Measurements from ENCODE around the gene ACOXL. TPM values are rescaled to one million over a fixed set of nuclear protein-coding genes. Genes with fewer than 3 reads are reported as not detected.

Gene ACOXL
- total RNA-seq, 1 donor from 2014 or later: 0.23 TPM

- Histone ChIP-seq H4K20me1 (ENCODE audit: insufficient read depth, low read length) (no peaks in the 10 kb centered on the region), H3K4me2 (ENCODE audit: low read length) (no peak overlapping the region), H3K9ac (ENCODE audit: low read length) (no peak overlapping the region), H3K4me1 (ENCODE audit: insufficient read depth, low read length) (peaks cover 9% of the 10 kb centered on the region), H3K27ac (ENCODE audit: low read depth, low read length) (no peak overlapping the region), H3K79me2 (ENCODE audit: insufficient read depth, low read length) (no peaks in the 10 kb centered on the region), H3K36me3 (ENCODE audit: insufficient read depth, low read length) (no peaks in the 10 kb centered on the region), H3K9me3 (ENCODE audit: insufficient read depth, low read depth, low read length) (no peaks in the 10 kb centered on the region), H3K4me3 (ENCODE audit: insufficient read depth, low read depth, low read length) (no peak overlapping the region), H3K27me3 (ENCODE audit: insufficient read depth, low read length) (peaks cover 8% of the 10 kb centered on the region), H2AFZ (ENCODE audit: low read depth, low read length) (no peak overlapping the region)
- no peak for FAIRE-seq
- H3K9me3 Mint-ChIP-seq (ENCODE audit: unreplicated experiment): no peaks in the 10 kb centered on the region
- no peaks in the 10 kb centered on the region for H3K36me3 Mint-ChIP-seq (ENCODE audit: low read depth, unreplicated experiment)
- TF ChIP-seq EZH2 (IDR thresholded peaks at IDR 0.05; ENCODE audit: insufficient read depth, low read length): no peak
- TF ChIP-seq CTCF (IDR thresholded peaks at IDR 0.05; ENCODE audit: insufficient read depth, low read depth, low read length): no peak
- H3K4me1 Mint-ChIP-seq (ENCODE audit: low read depth, unreplicated experiment): peaks cover 12% of the 10 kb centered on the region
- no peak overlapping the region for H3K4me3 Mint-ChIP-seq (ENCODE audit: unreplicated experiment)
- no peak for DNase-seq (ENCODE audit: low read depth)
- peaks cover 9% of the 10 kb centered on the region for H3K27me3 Mint-ChIP-seq (ENCODE audit: low read depth, unreplicated experiment)
- no peak overlapping the region for H3K27ac Mint-ChIP-seq (ENCODE audit: unreplicated experiment)
Measured at GRCh38 chr2:111031546-111032478, 299.4 kb downstream of the ACOXL start.

GRCh38 chr2:111032721-111033429, 300.5 kb downstream of the ACOXL start:
- H3K79me2 ChIP-seq (ENCODE audit: insufficient read depth, low read length): no peaks in the 10 kb centered on the region
- TF ChIP-seq CTCF (IDR thresholded peaks at IDR 0.05; ENCODE audit: insufficient read depth, low read depth, low read length): no peak
- TF ChIP-seq EZH2 (IDR thresholded peaks at IDR 0.05; ENCODE audit: insufficient read depth, low read length): no peak
- H3K27me3 ChIP-seq (ENCODE audit: insufficient read depth, low read length): peaks cover 8% of the 10 kb centered on the region
- Mint-ChIP-seq H3K27ac (ENCODE audit: unreplicated experiment) (peak overlapping the region; percentile 10), H3K9me3 (ENCODE audit: unreplicated experiment) (no peaks in the 10 kb centered on the region), H3K27me3 (ENCODE audit: low read depth, unreplicated experiment) (peaks cover 9% of the 10 kb centered on the region), H3K4me3 (ENCODE audit: unreplicated experiment) (no peak overlapping the region), H3K4me1 (ENCODE audit: low read depth, unreplicated experiment) (peaks cover 12% of the 10 kb centered on the region), H3K36me3 (ENCODE audit: low read depth, unreplicated experiment) (no peaks in the 10 kb centered on the region)
- no peaks in the 10 kb centered on the region for H3K9me3 ChIP-seq (ENCODE audit: insufficient read depth, low read depth, low read length)
- no peak overlapping the region for H3K27ac ChIP-seq (ENCODE audit: low read depth, low read length)
- H3K4me3 ChIP-seq (ENCODE audit: insufficient read depth, low read depth, low read length): no peak overlapping the region
- FAIRE-seq: no peak
- peak overlapping the region; percentile 8 for H2AFZ ChIP-seq (ENCODE audit: low read depth, low read length)
- no peaks in the 10 kb centered on the region for H4K20me1 ChIP-seq (ENCODE audit: insufficient read depth, low read length)
- H3K4me1 ChIP-seq (ENCODE audit: insufficient read depth, low read length): peaks cover 9% of the 10 kb centered on the region
- peak overlapping the region; percentile 36 for H3K4me2 ChIP-seq (ENCODE audit: low read length)
- no peaks in the 10 kb centered on the region for H3K36me3 ChIP-seq (ENCODE audit: insufficient read depth, low read length)
- no peak for DNase-seq (ENCODE audit: low read depth)
- no peak overlapping the region for H3K9ac ChIP-seq (ENCODE audit: low read length)

All from astrocyte (in vitro differentiated cells and primary cell).